Fibroblast of lung (primary cell): ENCODE data around the gene ADH4.

Experiments
- CTCF ChIP-seq, 2 donors: IDR thresholded peaks in 1 of 2; conservative IDR thresholded peaks in 1 of 2; 1 replicate in 1 of 2; 2 replicates in 1 of 2; pipeline ENCODE4 v1.5.1; 2011 to 2012; ENCODE audit warnings: low read length in 2 of 2, control low read depth in 1 of 2, inconsistent platforms in 1 of 2, low read depth in 1 of 2, mild to moderate bottlenecking in 1 of 2
- EZH2 ChIP-seq: IDR thresholded peaks from 2 replicates; pipeline ENCODE4 v1.5.1; 2012; ENCODE audit warnings: low read length, control low read depth, mild to moderate bottlenecking; ENCODE audit errors: missing control alignments

DNA sequence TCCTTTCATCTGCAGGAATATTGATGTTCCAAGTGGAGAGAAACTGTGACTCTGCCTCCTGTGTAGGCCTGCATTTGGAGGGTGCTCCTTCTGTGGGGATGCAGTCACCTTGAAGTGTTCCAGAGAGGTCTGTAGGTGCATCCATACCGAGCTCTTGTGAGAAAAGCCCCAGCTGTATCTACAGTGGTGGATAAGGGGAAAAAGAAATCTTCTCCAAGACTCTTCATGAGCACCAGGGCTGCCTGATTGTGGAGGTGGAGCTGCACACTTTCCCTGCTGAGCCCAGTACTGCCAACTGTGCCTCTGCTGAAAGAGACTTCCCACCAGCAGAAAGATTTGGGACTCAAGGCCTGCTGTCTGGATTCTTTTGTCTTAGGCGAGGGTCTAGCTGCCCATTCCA is 35.1 kb upstream of the ADH4 start:
- no peak for TF ChIP-seq CTCF (conservative IDR thresholded peaks at IDR 0.05 in 1 of 2, IDR thresholded peaks at IDR 0.05 in 1 of 2; ENCODE audit: low read depth in 1 of 2, low read length in 2 of 2)
- no peak for TF ChIP-seq EZH2
